ENCODE measurements around the gene MVB12B.

MVB12B gene

GRCh38 chr9:126399789-126400188, 73.2 kb downstream of the MVB12B start:
- Histone ChIP-seq H3K9me2 (replicated peaks; ENCODE audit: low read depth, low read length) (no peaks in the 10 kb centered on the region), H3F3A (ENCODE audit: low read depth) (peaks cover 10% of the 10 kb centered on the region), H3K9ac (ENCODE audit: low read depth, low read length, poor library complexity, severe bottlenecking) (peak overlapping the region; percentile 70), H4K20me1 (ENCODE audit: insufficient read depth, low read length, poor library complexity, severe bottlenecking) (no peaks in the 10 kb centered on the region), H3K9me3 (ENCODE audit: insufficient read depth, low read depth, low read length) (no peaks in the 10 kb centered on the region), H3K27me3 (ENCODE audit: insufficient read depth, low read length, poor library complexity, severe bottlenecking) (no peaks in the 10 kb centered on the region), H3K4me3 (ENCODE audit: low read length, poor library complexity, severe bottlenecking) (no peak overlapping the region), H3K79me2 (ENCODE audit: insufficient read depth, low read length) (peaks cover 3% of the 10 kb centered on the region; the same call in 1 of the 2 replicates), H2AFZ (ENCODE audit: low read length) (no peak overlapping the region), H3K4me1 (ENCODE audit: insufficient read depth, low read length, poor library complexity, severe bottlenecking) (peaks cover 66% of the 10 kb centered on the region), H3K36me3 (ENCODE audit: insufficient read depth, low read length) (peaks cover 52% of the 10 kb centered on the region; the same call in 1 of the 2 replicates), H3K4me2 (ENCODE audit: low read depth, low read length, poor library complexity, severe bottlenecking) (no peak overlapping the region)
- TF ChIP-seq EZH2phosphoT487 (IDR thresholded peaks at IDR 0.05; ENCODE audit: borderline replicate concordance) (no peak), CTCF (conservative IDR thresholded peaks at IDR 0.05; ENCODE audit: low read length) (no peak)

DNA sequence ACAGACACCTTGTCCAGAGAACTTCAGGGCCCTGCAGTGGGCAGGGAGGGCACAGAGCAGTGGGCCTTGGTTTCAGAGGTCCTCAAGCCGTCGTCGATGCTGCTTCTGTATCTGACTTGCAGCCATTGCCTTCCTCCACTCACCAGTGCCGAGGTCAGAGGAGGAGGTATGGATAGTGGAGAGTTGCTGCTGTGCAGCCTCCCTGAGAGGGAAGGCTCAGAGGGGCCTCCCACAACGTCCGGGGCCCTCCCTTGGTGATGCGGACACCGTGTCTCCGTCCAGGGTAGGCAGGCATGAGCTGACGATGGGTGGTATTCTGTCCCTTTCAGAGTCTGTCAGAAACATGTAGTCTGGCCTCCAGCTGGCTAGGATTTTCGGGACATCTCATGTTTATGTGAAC, 73.9 kb downstream of the MVB12B start:
- Histone ChIP-seq H3K79me2 (ENCODE audit: insufficient read depth, low read length) (peaks cover 3% of the 10 kb centered on the region; the same call in 1 of the 2 replicates), H3K9me3 (ENCODE audit: insufficient read depth, low read depth, low read length) (no peaks in the 10 kb centered on the region), H3K9ac (ENCODE audit: low read depth, low read length, poor library complexity, severe bottlenecking) (no peak overlapping the region), H3K9me2 (replicated peaks; ENCODE audit: low read depth, low read length) (no peaks in the 10 kb centered on the region), H3K4me2 (ENCODE audit: low read depth, low read length, poor library complexity, severe bottlenecking) (no peak overlapping the region), H2AFZ (ENCODE audit: low read length) (no peak overlapping the region), H3F3A (ENCODE audit: low read depth) (peaks cover 10% of the 10 kb centered on the region), H4K20me1 (ENCODE audit: insufficient read depth, low read length, poor library complexity, severe bottlenecking) (no peaks in the 10 kb centered on the region), H3K36me3 (ENCODE audit: insufficient read depth, low read length) (peaks cover 44% of the 10 kb centered on the region; the same call in 1 of the 2 replicates), H3K27me3 (ENCODE audit: insufficient read depth, low read length, poor library complexity, severe bottlenecking) (no peaks in the 10 kb centered on the region), H3K4me3 (ENCODE audit: low read length, poor library complexity, severe bottlenecking) (no peak overlapping the region), H3K4me1 (ENCODE audit: insufficient read depth, low read length, poor library complexity, severe bottlenecking) (peaks cover 69% of the 10 kb centered on the region)
- TF ChIP-seq EZH2phosphoT487 (IDR thresholded peaks at IDR 0.05; ENCODE audit: borderline replicate concordance) (no peak), CTCF (conservative IDR thresholded peaks at IDR 0.05; ENCODE audit: low read length) (no peak)

DNA sequence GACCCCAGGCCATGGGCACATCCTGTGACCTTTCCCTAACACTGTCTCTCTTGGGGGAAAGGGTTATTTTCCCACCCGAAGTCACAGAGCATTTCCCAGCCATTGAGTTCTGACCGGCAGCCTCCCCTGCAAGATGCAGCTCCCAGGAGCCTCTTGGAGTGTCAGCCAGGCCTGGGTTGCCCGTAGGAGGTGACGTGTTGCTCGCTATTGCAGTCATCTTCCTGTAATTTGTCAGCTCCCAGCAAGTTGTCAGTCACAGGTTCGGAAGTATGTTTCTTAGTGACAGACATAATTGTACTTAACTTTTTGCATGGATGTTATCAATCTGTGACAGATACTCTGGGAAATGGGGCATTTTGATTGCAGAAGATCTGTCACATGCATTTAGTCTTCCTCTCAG, 74.5 kb downstream of the MVB12B start:
- Histone ChIP-seq H3K4me1 (ENCODE audit: insufficient read depth, low read length, poor library complexity, severe bottlenecking) (peaks cover 67% of the 10 kb centered on the region), H3F3A (ENCODE audit: low read depth) (peaks cover 10% of the 10 kb centered on the region), H4K20me1 (ENCODE audit: insufficient read depth, low read length, poor library complexity, severe bottlenecking) (no peaks in the 10 kb centered on the region), H3K9ac (ENCODE audit: low read depth, low read length, poor library complexity, severe bottlenecking) (no peak overlapping the region), H3K27me3 (ENCODE audit: insufficient read depth, low read length, poor library complexity, severe bottlenecking) (no peaks in the 10 kb centered on the region), H3K79me2 (ENCODE audit: insufficient read depth, low read length) (peaks cover 6% of the 10 kb centered on the region; the same call in 1 of the 2 replicates), H3K36me3 (ENCODE audit: insufficient read depth, low read length) (peaks cover 39% of the 10 kb centered on the region; the same call in 1 of the 2 replicates), H3K9me3 (ENCODE audit: insufficient read depth, low read depth, low read length) (no peaks in the 10 kb centered on the region), H3K4me2 (ENCODE audit: low read depth, low read length, poor library complexity, severe bottlenecking) (no peak overlapping the region), H3K4me3 (ENCODE audit: low read length, poor library complexity, severe bottlenecking) (no peak overlapping the region), H2AFZ (ENCODE audit: low read length) (no peak overlapping the region), H3K9me2 (replicated peaks; ENCODE audit: low read depth, low read length) (no peaks in the 10 kb centered on the region)
- TF ChIP-seq EZH2phosphoT487 (IDR thresholded peaks at IDR 0.05; ENCODE audit: borderline replicate concordance) (no peak), CTCF (conservative IDR thresholded peaks at IDR 0.05; ENCODE audit: low read length) (no peak)

All from Loucy (cell line).